ENCODE results near the gene BMP7.
"Not testable (repeated sequence)": the region's sequence is repeated elsewhere in the genome, so short reads cannot be mapped to it uniquely, and the experiment has no call there.

Gene BMP7

DNA sequence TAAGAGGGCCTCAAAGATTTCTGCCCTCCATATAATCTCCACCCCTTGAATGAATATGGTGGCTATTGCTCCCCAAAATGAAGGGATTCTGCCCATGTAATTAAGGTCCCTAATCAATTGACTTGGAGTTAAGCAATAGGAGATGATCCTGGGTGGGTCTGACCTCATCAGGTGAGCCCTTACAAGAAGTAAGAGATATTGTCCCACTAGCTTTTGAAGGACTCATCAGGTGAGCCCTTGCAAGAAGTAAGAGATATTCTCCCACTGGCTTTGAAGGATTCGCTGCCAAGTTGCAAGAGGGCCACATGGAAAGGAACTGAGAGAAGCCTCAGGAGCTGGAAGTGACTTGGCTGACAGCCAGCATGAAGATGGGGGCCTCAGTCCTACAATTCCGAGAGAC lies 103.4 kb downstream of the BMP7 start:
- DNase-seq (ENCODE audit: low spot score in 2 of 2) (no peak), ATAC-seq (no peak)
- Mint-ChIP-seq H3K27ac (no peak overlapping the region), H3K4me1 (no peaks in the 10 kb centered on the region), H3K4me3 (no peak overlapping the region), H3K9me3 (no peaks in the 10 kb centered on the region), H3K36me3 (no peaks in the 10 kb centered on the region)

GRCh38 chr20:57162362-57162652 lies 104.1 kb downstream of the BMP7 start:
- no peak overlapping the region for H3K4me3 Mint-ChIP-seq
- H3K36me3 Mint-ChIP-seq, result no peaks in the 10 kb centered on the region
- no peaks in the 10 kb centered on the region for H3K4me1 Mint-ChIP-seq
- no peaks in the 10 kb centered on the region for H3K9me3 Mint-ChIP-seq
- ATAC-seq, result no peak
- H3K27ac Mint-ChIP-seq, result no peak overlapping the region
- DNase-seq (ENCODE audit: low spot score in 2 of 2), result no peak

GRCh38 chr20:57161478-57162361 lies 104.7 kb downstream of the BMP7 start:
- ATAC-seq, result no peak
- H3K9me3 Mint-ChIP-seq, result no peaks in the 10 kb centered on the region
- H3K36me3 Mint-ChIP-seq, result no peaks in the 10 kb centered on the region
- DNase-seq (ENCODE audit: low spot score in 2 of 2), result no peak
- no peak overlapping the region for H3K4me3 Mint-ChIP-seq
- no peaks in the 10 kb centered on the region for H3K4me1 Mint-ChIP-seq
- no peak overlapping the region for H3K27ac Mint-ChIP-seq

- ATAC-seq, result no peak
These were observed 105.5 kb downstream of the BMP7 start for GRCh38 chr20:57160985-57161384.

GRCh38 chr20:57159945-57160610 lies 106.4 kb downstream of the BMP7 start:
- no peak for DNase-seq (ENCODE audit: low spot score in 2 of 2)
- Mint-ChIP-seq H3K36me3 (no peaks in the 10 kb centered on the region), H3K4me3 (no peak overlapping the region), H3K9me3 (no peaks in the 10 kb centered on the region), H3K27ac (no peak overlapping the region), H3K4me1 (no peaks in the 10 kb centered on the region)
- ATAC-seq, result no peak

More at GRCh38 chr20:57160985-57161384, 105.5 kb downstream of the BMP7 start:
- Mint-ChIP-seq H3K4me3 (no peak overlapping the region), H3K4me1 (no peaks in the 10 kb centered on the region), H3K36me3 (no peaks in the 10 kb centered on the region), H3K27ac (no peak overlapping the region), H3K9me3 (no peaks in the 10 kb centered on the region)
- no peak for DNase-seq (ENCODE audit: low spot score in 2 of 2)

- H3K4me1 Mint-ChIP-seq, result no peaks in the 10 kb centered on the region
- H3K9me3 Mint-ChIP-seq, result no peaks in the 10 kb centered on the region
- no peaks in the 10 kb centered on the region for H3K36me3 Mint-ChIP-seq
- no peak overlapping the region for H3K4me3 Mint-ChIP-seq
- no peak overlapping the region for H3K27ac Mint-ChIP-seq
- DNase-seq (ENCODE audit: low spot score in 2 of 2), result no peak
- no peak for ATAC-seq
These were observed 107.1 kb downstream of the BMP7 start for GRCh38 chr20:57159193-57159851.

- ATAC-seq, result no peak
These were observed 108.0 kb downstream of the BMP7 start for GRCh38 chr20:57158474-57158873.

GRCh38 chr20:57157787-57158186 lies 108.7 kb downstream of the BMP7 start:
- not testable (repeated sequence) for H3K27ac Mint-ChIP-seq; H3K36me3 Mint-ChIP-seq; DNase-seq (ENCODE audit: low spot score in 2 of 2); H3K4me3 Mint-ChIP-seq; H3K9me3 Mint-ChIP-seq; ATAC-seq; H3K4me1 Mint-ChIP-seq

More at GRCh38 chr20:57158474-57158873, 108.0 kb downstream of the BMP7 start:
- H3K4me3 Mint-ChIP-seq, result no peak overlapping the region
- no peaks in the 10 kb centered on the region for H3K36me3 Mint-ChIP-seq
- H3K27ac Mint-ChIP-seq, result no peak overlapping the region
- H3K4me1 Mint-ChIP-seq, result no peaks in the 10 kb centered on the region
- no peak for DNase-seq (ENCODE audit: low spot score in 2 of 2)
- H3K9me3 Mint-ChIP-seq, result no peaks in the 10 kb centered on the region

DNA sequence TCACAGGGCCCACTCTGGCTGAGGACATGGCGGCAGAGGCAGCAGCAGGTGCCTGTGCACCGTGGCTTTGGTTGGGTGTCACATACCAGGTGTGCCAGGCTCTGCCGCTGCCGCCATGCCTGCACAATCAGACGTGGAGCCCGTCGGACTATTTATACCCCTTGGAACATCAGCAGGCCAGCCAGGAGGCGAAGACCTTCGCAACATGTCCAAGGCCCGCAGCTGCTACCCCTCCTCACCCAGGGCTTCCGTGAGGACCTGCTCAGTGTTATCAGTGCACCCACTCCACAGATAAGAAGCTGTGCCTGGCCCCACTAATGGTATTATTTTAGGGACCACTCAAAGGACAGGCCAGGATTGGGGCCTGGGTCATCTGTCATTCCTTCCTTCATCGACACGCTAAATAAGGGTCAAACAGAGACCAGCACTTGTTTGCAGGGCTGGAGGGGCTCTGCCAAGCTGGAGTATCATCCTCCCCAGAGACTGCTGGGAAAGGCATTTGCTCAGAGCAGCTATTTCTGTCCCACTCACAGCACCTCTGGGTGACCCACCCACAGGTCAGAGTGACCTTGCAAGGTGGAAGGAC lies 109.2 kb downstream of the BMP7 start:
- H3K4me3 Mint-ChIP-seq, result no peak overlapping the region
- H3K9me3 Mint-ChIP-seq, result no peaks in the 10 kb centered on the region
- H3K4me1 Mint-ChIP-seq, result no peaks in the 10 kb centered on the region
- H3K36me3 Mint-ChIP-seq, result no peaks in the 10 kb centered on the region
- no peak for ATAC-seq
- H3K27ac Mint-ChIP-seq, result no peak overlapping the region
- DNase-seq (ENCODE audit: low spot score in 2 of 2), result no peak

GRCh38 chr20:57156011-57156729 lies 110.3 kb downstream of the BMP7 start:
- DNase-seq (ENCODE audit: low spot score in 2 of 2), result no peak
- H3K4me3 Mint-ChIP-seq, result no peak overlapping the region
- peaks cover 3% of the 10 kb centered on the region for H3K9me3 Mint-ChIP-seq
- ATAC-seq, result no peak
- no peak overlapping the region for H3K27ac Mint-ChIP-seq
- no peaks in the 10 kb centered on the region for H3K36me3 Mint-ChIP-seq
- H3K4me1 Mint-ChIP-seq, result no peaks in the 10 kb centered on the region

DNA sequence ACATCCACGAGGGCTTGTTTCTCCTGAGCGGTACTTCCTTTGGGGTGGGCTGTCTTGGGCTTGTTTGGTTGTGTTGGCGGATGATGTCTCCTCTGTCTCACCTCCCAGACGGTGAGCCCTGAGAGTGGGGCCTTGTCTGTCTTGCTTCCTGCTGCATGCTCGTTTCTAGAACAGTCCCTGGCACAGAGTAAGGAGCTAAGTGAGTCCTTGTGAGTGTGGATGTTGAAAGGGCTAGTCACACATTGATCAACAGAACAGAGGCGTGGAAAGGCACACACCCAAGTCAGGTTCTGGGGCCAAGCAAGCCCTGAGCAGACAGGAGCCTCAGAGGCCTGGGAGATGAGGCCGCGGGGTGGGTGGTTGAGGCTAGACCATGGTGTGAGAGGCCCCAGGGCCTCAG lies 111.0 kb downstream of the BMP7 start:
- ATAC-seq (no peak), DNase-seq (ENCODE audit: low spot score in 2 of 2) (no peak)
- Mint-ChIP-seq H3K36me3 (no peaks in the 10 kb centered on the region), H3K4me1 (no peaks in the 10 kb centered on the region), H3K27ac (no peak overlapping the region), H3K9me3 (peaks cover 3% of the 10 kb centered on the region), H3K4me3 (no peak overlapping the region)

GRCh38 chr20:57153238-57153905 lies 113.1 kb downstream of the BMP7 start:
- H3K4me3 Mint-ChIP-seq, result no peak overlapping the region
- DNase-seq (ENCODE audit: low spot score in 2 of 2) (no peak), ATAC-seq (no peak)
- H3K4me1 Mint-ChIP-seq, result no peaks in the 10 kb centered on the region
- H3K9me3 Mint-ChIP-seq, result peaks cover 3% of the 10 kb centered on the region
- H3K27ac Mint-ChIP-seq, result no peak overlapping the region
- no peaks in the 10 kb centered on the region for H3K36me3 Mint-ChIP-seq

DNA sequence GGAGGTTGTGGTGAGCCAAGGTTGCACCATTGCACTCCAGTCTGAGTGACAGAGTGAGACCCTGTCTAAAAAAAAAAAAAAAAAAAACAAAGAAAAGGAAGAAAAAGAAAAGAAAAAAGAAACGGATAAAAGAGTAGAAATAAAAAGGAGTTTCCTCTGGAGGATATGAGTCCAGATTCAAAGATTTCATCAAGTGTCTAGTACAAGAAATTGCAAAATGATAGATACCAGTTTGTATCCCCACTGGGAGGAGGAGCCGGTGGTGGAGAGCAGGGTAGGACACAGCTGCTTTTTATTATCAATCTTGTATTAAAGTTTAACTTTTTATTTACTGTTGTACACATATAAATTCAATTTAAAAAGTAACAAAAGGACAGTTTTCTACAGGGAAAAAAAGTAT lies 113.9 kb downstream of the BMP7 start:
- no peak for DNase-seq (ENCODE audit: low spot score in 2 of 2)
- ATAC-seq, result no peak
- Mint-ChIP-seq H3K9me3 (peaks cover 4% of the 10 kb centered on the region), H3K27ac (no peak overlapping the region), H3K36me3 (no peaks in the 10 kb centered on the region), H3K4me3 (no peak overlapping the region), H3K4me1 (no peaks in the 10 kb centered on the region)

GRCh38 chr20:57150559-57150958 lies 115.9 kb downstream of the BMP7 start:
- peaks cover 10% of the 10 kb centered on the region for H3K9me3 Mint-ChIP-seq
- H3K36me3 Mint-ChIP-seq, result no peaks in the 10 kb centered on the region

More at GRCh38 chr20:57150559-57150958, 115.9 kb downstream of the BMP7 start:
- no peak for ATAC-seq
- DNase-seq (ENCODE audit: low spot score in 2 of 2), result no peak
- Mint-ChIP-seq H3K4me1 (no peaks in the 10 kb centered on the region), H3K4me3 (no peak overlapping the region), H3K27ac (no peak overlapping the region)

All from stimulated activated effector memory CD8-positive, alpha-beta T cell treated with anti-CD3 and anti-CD28 coated beads, Interleukin-12 subunit alpha, Interleukin-12 subunit beta, amount 100 ng/mL, for 72 hours (primary cell).